ENCODE results near the gene PHKA2.

DNA sequence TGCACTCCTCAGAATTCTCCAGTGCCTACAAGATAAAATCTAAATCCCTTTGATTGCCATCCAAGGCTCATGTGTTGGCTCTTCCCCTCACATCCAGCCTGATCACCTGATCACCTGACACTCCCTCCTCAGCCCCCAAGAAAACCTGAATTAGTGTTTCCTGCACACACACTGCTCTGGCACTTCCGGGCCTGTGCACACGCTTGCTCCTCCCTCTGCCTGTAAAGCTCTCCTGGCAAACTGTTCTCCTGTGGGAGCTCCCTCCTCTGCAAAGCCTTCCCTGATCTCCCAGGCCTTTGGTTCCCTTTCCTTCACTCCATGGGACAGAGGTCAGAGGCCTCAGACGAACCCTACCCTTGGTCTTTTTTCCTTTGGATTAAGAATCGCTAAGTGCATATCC lies 19.9 kb downstream of the PHKA2 start:
- TF ChIP-seq, protein P1, sequence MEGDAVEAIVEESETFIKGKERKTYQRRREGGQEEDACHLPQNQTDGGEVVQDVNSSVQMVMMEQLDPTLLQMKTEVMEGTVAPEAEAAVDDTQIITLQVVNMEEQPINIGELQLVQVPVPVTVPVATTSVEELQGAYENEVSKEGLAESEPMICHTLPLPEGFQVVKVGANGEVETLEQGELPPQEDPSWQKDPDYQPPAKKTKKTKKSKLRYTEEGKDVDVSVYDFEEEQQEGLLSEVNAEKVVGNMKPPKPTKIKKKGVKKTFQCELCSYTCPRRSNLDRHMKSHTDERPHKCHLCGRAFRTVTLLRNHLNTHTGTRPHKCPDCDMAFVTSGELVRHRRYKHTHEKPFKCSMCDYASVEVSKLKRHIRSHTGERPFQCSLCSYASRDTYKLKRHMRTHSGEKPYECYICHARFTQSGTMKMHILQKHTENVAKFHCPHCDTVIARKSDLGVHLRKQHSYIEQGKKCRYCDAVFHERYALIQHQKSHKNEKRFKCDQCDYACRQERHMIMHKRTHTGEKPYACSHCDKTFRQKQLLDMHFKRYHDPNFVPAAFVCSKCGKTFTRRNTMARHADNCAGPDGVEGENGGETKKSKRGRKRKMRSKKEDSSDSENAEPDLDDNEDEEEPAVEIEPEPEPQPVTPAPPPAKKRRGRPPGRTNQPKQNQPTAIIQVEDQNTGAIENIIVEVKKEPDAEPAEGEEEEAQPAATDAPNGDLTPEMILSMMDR (IDR thresholded peaks at IDR 0.05) = no peak
- TF ChIP-seq ZFP36 (IDR thresholded peaks at IDR 0.05; ENCODE audit: borderline replicate concordance, partially characterized antibody) (no peak), EP300 (IDR thresholded peaks at IDR 0.05) (no peak), FOSL2 (IDR thresholded peaks at IDR 0.05) (no peak), FOSL2 (CRISPR knock-in tag; IDR thresholded peaks at IDR 0.05) (no peak), NR3C1 (IDR thresholded peaks at IDR 0.05) (no peak), POLR2A (IDR thresholded peaks at IDR 0.05; ENCODE audit: low read length) (no peak), ZNF302 (CRISPR knock-in tag; IDR thresholded peaks at IDR 0.05) (no peak), CEBPB (IDR thresholded peaks at IDR 0.05) (no peak), KDM5A (IDR thresholded peaks at IDR 0.05) (no peak), HDAC2 (IDR thresholded peaks at IDR 0.05) (no peak), HES2 (IDR thresholded peaks at IDR 0.05) (no peak)

Data from A549 (cell line).